PC-3 (cell line): Measurements from ENCODE around the gene PTGER2.

Experiments
- EZH2 ChIP-seq: fragments of 300-600 bp; sonication (generic); IDR thresholded peaks from one replicate; pipeline ENCODE4 v1.6.1; 2017; ENCODE audit warnings: antibody characterized with exemption, mild to moderate bottlenecking, low read length; ENCODE audit not compliant: unreplicated experiment
- EZH2phosphoT487 ChIP-seq: fragments of 300-600 bp; sonication (generic); IDR thresholded peaks from 2 replicates; pipeline ENCODE4 v1.6.1; 2018; ENCODE audit warnings: mild to moderate bottlenecking, antibody characterized with exemption, low read length, borderline replicate concordance
- TF ChIP-seq, protein P1 (sequence below): fragments of 300-600 bp; sonication (generic); conservative IDR thresholded peaks from 2 replicates; pipeline ENCODE4 v1.5.1; 2017; ENCODE audit warnings: antibody characterized with exemption, low read depth, mild to moderate bottlenecking, low read length

DNA sequence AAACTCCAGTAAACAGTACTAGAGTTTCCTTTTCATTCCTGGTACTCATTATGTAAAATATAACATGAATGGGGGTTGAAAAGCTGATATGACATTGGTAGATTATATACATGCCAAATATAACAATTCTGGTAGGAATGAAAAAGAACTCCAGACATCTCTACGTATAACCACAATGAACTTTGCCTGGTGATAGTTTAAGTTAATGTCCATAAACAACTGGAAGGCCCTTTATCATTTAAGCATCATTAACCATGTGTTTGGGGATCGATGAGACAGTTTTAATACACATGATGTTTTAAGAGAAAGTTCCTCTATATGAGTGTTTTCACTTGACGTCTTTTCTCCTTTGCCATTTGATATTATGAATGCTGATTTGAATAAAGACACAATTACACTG, 5.8 kb downstream of the PTGER2 start:
- TF ChIP-seq, protein P1, sequence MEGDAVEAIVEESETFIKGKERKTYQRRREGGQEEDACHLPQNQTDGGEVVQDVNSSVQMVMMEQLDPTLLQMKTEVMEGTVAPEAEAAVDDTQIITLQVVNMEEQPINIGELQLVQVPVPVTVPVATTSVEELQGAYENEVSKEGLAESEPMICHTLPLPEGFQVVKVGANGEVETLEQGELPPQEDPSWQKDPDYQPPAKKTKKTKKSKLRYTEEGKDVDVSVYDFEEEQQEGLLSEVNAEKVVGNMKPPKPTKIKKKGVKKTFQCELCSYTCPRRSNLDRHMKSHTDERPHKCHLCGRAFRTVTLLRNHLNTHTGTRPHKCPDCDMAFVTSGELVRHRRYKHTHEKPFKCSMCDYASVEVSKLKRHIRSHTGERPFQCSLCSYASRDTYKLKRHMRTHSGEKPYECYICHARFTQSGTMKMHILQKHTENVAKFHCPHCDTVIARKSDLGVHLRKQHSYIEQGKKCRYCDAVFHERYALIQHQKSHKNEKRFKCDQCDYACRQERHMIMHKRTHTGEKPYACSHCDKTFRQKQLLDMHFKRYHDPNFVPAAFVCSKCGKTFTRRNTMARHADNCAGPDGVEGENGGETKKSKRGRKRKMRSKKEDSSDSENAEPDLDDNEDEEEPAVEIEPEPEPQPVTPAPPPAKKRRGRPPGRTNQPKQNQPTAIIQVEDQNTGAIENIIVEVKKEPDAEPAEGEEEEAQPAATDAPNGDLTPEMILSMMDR, result no peak
- no peak for TF ChIP-seq EZH2
- TF ChIP-seq EZH2phosphoT487, result no peak
